NCI-H146 (cell line): ENCODE measurements around the gene FSIP1.

Experiments
- DNase-seq: peaks from one replicate; lab custom pipeline; 2025; lab: John Stamatoyannopoulos, UW

The FSIP1 gene

DNA sequence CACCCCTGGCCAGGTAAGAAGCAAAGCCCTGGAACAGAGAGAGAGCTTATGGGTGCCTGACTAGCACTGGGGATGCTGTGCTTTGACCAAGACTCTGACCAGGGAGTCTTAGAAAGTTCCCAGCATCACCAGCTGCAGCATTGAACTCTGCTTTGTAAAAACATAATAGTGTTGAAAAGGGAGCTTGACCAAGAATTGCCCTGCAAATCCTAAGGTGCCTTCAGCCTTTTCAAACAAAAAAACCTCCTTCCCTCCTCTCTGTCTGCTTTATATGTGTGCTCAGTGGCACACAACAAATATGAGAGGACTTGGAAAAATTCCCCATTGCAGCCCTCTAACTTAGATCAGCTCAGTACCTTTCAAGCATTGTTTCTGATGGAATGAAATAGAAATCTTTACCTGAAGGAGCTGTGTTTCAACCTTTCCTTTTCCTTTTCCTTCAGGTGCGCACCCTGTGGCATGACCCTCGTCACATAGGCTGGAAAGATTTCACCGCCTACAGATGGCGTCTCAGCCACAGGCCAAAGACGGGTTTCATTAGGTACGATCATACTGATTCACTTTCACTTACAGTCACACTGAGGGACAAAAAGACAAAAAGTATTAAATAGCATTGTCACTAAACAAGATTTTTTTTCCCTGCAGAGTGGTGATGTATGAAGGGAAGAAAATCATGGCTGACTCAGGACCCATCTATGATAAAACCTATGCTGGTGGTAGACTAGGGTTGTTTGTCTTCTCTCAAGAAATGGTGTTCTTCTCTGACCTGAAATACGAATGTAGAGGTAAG is 188.8 kb downstream of the FSIP1 start:
- DNase-seq: no peak

DNA sequence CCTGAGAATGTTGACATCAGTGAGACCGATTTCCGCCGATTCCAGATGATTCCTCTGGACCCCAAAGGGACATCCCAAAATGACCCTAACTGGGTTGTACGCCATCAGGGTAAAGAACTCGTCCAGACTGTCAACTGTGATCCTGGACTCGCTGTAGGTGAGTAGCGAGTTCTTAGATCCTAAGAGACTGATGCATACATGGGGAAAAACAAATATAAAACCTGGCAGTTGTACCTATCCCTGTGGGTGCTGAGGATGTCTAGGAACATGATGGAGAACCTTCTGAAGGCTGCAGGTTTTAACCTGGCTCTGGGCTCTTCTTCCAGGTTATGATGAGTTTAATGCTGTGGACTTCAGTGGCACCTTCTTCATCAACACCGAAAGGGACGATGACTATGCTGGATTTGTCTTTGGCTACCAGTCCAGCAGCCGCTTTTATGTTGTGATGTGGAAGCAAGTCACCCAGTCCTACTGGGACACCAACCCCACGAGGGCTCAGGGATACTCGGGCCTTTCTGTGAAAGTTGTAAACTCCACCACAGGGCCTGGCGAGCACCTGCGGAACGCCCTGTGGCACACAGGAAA is 189.5 kb downstream of the FSIP1 start:
- no peak for DNase-seq

DNA sequence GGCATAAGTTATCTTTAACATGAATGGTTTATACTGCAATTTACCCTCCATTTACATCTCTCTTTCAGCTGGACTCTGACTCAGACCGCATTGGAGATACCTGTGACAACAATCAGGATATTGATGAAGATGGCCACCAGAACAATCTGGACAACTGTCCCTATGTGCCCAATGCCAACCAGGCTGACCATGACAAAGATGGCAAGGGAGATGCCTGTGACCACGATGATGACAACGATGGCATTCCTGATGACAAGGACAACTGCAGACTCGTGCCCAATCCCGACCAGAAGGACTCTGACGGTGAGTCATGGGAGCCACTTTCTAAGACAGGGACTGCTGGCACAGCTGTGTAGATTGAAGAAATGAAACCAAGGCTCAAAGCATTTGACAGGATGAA is 190.1 kb downstream of the FSIP1 start:
- no peak for DNase-seq

DNA sequence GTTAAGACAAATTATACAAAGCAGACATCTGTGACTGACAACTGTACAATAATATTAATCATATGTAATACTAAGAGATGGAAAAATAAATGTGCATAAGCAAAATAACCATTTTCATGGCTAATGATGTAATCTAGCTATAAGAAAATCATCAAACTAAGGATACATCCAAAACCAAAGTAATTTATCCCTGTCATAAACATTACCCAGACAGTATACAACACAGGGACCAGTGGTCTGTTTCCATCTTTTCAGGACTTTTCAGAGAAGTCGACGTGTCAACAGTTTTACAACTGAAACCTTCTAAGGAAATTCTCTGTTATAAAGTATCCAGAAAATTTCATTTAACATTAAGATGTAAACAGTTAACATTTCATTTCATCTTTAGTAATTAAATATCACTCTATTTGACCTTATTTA is 190.7 kb downstream of the FSIP1 start:
- DNase-seq: no peak

DNA sequence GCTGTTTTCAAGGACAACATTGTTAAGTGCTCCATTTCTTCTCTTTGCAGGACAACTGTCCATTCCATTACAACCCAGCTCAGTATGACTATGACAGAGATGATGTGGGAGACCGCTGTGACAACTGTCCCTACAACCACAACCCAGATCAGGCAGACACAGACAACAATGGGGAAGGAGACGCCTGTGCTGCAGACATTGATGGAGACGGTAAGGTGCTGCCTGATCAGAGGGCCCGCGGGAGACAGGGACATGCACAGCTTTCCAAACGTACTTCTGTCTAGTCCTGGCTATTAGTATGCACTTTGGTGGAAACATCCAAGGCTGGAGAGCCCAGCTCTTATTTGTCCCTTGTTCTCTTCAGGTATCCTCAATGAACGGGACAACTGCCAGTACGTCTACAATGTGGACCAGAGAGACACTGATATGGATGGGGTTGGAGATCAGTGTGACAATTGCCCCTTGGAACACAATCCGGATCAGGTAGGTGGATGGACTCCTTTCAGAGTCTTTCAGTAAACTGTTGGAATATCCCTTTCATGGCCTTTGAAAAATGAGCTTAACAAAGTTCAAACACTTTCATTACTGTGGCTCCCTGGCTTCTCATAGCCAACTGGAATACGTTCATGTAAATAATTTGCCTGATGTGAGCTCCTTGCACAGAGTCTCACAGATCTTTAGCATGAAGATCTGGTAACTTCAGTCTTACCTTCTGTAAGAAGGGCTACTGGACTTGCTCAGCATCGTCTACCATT is 191.3 kb downstream of the FSIP1 start:
- no peak for DNase-seq

DNA sequence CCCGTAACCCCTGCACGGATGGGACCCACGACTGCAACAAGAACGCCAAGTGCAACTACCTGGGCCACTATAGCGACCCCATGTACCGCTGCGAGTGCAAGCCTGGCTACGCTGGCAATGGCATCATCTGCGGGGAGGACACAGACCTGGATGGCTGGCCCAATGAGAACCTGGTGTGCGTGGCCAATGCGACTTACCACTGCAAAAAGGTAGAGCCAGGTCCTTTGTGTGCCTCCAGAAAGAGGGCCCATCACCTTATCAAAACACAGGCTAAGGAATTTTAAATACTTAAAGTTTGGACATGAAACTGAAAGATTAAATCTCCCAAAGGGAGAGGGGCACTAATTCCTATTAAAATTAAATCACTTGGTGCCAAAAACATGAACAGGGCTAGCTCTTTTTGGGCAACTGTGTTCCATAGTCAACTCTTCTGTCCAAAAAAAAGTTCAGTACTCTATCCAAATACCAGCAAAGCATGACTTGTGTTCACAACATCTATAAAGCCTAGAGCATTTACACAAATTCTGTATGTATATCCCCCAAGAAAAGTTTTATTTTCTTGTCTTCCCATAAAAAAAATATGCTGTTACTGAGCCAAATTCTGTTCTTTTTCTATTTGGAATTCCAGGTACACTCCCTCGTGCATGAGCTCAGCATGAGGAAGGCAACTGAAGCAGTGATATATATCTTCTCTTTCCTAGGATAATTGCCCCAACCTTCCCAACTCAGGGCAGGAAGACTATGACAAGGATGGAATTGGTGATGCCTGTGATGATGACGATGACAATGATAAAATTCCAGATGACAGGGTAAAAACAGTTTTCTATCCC is 192.6 kb downstream of the FSIP1 start:
- no peak for DNase-seq

DNA sequence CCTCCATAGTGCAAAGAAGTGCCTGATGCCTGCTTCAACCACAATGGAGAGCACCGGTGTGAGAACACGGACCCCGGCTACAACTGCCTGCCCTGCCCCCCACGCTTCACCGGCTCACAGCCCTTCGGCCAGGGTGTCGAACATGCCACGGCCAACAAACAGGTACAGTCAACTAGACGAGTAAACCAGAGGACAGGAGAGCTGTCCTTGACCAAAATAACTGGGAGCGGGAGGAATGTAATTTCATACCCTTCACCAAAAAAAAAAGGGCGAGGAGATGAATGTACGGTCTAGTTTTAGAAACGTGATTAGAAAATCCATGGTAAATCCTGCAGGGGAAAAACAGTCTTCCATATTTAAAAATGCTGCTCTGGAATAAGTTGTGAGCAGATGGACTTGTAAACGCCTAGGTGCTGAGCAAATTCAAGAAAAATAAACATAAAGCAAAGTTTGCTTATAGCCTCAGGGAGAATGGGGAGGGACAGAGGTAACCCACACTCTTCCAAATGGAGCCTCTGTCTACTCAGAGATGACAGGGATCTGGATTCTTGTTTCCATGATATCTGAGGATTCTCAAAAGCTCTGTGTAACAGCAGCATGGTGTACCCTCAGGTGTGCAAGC is 193.3 kb downstream of the FSIP1 start:
- DNase-seq: no peak

DNA sequence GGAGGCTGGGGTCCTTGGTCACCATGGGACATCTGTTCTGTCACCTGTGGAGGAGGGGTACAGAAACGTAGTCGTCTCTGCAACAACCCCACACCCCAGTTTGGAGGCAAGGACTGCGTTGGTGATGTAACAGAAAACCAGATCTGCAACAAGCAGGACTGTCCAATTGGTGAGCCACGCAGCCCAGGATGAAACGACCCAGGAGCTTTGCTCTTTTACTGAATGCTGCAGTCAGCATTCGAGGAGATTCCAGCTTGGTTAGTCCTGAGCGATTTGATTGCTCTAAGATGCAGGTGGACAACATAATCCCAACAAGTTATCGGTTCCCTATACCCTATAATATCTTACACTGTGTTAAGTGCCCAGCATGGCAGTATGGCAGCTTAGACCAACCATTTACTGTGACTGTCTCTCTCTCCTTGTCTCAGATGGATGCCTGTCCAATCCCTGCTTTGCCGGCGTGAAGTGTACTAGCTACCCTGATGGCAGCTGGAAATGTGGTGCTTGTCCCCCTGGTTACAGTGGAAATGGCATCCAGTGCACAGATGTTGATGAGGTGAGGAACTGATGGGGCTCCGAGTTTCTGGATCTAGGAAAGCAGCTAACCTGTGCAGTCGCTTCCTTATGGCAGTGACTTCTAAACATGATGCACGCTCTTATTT is 194.0 kb downstream of the FSIP1 start:
- DNase-seq: no peak

DNA sequence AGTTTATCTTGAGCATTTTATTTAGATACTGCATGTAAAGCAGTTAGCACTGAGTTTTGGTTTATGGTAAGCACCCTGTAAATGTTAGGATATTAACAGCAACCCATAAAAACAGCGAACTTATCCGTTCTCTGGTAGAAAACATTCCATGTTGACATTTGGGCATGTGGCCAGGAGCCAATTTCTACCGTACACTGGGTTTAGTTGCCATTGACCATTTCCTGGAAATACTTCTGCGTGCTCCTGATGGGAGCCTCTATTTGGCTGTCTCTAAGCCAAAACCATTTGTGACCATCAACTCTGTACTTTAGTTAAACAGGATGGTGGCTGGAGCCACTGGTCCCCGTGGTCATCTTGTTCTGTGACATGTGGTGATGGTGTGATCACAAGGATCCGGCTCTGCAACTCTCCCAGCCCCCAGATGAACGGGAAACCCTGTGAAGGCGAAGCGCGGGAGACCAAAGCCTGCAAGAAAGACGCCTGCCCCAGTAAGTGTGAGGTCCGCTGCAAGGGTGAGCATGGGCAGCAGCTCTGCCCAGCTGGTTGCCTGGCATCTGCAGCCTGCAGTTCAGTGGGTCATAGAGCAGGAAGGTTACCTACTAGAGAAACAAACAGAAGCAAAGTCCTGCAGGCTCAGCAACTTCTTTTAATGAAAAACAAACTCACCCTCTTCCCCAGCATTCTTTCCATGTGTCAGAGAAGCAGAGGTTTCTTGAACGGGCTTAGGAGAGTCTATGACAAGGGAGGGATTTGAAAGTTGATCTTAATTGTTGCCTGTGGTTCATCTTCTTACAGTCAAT is 194.7 kb downstream of the FSIP1 start:
- DNase-seq: no peak

DNA sequence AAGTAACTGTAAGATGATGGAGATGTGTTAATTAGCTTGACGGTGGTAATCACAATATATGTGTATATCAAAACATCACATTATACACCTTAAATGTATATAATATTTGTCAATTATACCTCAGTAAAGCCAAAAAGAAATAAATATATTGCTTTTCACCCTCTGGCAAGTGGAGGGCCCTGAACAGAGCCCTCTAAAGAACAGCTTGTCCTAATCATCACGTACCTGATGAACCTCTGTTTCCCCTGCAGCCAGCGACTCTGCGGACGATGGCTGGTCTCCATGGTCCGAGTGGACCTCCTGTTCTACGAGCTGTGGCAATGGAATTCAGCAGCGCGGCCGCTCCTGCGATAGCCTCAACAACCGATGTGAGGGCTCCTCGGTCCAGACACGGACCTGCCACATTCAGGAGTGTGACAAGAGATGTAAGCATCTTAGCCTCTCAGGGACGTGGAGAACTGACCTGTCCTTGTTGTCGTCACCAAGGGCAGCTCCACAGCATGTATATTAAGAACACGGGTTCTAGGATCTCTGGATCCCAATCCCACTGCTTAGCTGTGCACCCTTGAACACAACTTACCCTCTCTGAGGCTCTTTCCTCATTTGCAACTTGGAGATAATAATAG is 195.4 kb downstream of the FSIP1 start:
- no peak for DNase-seq

DNA sequence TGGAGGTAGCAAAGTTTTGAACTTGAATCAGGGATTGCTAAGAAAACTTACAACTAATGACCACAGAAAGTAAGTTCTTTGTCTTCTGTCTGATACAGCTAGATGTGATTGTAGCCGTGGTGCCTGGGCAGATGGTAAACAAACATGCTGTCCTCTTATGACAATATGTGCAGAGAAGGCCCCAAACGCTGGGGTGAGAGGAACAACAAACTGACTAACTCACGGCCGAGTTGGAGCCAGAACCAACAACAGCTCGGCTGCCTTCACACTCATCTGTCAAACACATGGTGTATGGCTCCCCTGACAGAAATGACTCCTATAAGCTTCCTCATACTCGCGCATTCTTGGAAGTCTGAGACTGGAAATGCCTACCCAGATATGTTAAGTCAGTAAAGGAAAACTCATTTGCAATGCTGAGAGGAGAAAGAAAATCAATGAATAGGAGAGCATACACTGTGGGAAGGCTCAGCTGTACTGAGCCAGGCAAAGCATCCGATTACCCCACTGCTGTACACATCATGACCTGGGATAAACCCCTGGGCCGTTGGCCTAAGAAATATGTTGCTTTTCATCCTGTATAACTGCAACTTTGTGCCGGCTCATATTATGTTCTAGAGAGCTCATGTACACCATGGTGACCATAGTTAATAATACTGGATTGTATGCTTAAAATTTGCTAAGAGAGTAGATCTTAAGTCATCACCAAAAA is 196.1 kb downstream of the FSIP1 start:
- no peak for DNase-seq

DNA sequence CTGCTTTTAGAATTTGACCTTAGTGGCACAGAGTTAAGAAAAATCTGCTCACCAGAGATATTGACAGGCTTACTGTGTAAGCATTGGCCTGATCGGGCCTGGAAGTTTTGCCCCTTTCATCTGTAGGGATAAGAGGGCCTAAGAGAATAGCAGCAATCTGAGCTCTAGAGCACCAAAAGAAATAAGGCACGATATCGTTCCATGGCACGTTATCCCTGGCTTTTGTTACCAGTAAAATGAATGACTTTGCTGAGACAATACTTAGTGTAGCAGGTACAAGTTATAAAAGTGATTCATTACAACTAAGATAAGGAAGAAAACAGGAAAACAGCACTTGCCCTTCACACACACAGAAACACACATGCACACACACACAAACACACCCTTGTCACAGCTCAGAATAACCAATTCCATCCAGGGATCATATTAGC is 196.8 kb downstream of the FSIP1 start:
- DNase-seq: no peak

DNA sequence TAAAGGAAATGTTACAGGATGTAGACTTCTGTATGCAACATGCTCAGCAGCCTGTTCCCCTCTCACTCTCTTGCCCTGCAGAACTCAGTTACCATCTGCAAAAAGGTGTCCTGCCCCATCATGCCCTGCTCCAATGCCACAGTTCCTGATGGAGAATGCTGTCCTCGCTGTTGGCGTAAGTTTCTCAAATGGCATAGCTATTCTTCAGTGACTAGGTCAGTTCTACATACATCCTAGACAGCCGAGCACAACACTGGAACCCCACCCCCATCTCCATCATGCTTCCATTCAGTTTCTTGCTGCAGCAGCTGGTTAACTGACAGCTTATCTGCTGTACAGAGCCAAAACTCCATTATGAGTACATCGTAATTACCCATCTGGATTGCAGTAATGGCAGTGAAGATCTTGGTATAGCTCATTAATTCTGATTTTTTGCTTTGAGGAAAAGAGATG is 197.2 kb downstream of the FSIP1 start:
- DNase-seq: no peak

DNA sequence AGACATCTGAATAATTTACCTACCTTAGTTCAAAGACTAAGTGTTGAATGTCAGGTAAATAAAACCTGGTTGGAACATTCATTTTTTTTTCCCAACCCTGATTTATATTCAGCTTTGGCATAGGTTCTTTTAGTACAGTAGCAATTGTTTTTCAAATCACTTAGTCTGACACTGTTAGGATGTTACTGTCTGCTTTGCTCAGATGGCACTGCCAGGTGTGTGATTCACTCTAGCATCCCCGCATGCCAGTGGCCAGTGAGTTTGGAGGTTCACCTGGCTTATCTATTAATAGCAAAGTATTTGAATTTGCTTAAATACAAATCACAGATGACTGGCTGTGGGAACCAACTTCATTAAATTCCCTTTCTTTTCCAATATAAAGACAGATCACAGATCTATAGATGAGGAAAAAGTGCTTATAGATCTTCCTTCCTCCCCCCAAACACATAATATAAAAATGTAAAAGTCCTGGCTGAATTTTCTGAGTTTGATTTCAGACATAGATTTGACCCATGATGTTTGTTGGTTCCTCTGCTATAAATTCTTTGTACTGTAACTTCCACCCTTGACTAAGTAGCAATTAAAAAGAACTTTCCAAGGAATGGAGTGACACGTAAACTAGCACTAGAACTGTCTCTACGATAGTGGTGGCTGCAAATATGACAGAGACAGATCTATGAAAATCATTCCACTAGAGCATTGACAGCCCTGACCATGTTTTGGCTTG is 197.8 kb downstream of the FSIP1 start:
- DNase-seq: no peak

DNA sequence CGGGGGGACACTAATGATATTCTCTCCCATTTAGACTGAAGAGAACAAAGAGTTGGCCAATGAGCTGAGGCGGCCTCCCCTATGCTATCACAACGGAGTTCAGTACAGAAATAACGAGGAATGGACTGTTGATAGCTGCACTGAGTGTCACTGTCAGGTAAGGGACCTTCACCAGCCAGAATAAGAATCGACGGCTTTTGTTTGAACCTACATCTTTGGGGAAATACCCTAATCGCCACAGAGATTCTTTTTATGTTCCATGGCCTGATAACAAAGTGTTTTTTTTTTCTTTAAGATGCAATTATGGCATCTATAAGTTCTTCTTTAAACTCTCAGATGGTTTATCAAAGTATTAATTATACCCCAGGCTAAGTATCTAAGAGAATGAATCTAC is 198.4 kb downstream of the FSIP1 start:
- DNase-seq: no peak

DNA sequence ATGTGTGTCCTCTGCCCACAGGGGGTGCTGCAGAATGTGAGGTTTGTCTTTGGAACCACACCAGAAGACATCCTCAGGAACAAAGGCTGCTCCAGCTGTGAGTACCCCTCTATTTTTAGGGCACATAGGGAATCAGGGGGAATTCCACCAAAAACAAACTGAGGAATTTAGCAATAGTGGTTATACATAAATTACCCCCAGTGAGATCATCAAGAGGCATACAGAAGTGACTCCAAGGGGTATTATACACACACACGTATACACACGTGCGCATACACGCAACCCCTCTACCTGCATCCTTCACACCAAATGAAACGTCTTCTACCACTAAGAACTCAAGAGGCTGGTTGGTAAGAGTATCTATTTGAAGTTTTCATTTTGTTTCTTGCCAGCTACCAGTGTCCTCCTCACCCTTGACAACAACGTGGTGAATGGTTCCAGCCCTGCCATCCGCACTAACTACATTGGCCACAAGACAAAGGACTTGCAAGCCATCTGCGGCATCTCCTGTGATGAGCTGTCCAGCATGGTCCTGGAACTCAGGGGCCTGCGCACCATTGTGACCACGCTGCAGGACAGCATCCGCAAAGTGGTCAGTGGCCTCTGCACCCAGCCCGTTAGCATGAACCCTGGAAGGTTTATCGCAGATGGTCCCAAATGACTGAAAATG is 198.9 kb downstream of the FSIP1 start:
- DNase-seq: no peak

DNA sequence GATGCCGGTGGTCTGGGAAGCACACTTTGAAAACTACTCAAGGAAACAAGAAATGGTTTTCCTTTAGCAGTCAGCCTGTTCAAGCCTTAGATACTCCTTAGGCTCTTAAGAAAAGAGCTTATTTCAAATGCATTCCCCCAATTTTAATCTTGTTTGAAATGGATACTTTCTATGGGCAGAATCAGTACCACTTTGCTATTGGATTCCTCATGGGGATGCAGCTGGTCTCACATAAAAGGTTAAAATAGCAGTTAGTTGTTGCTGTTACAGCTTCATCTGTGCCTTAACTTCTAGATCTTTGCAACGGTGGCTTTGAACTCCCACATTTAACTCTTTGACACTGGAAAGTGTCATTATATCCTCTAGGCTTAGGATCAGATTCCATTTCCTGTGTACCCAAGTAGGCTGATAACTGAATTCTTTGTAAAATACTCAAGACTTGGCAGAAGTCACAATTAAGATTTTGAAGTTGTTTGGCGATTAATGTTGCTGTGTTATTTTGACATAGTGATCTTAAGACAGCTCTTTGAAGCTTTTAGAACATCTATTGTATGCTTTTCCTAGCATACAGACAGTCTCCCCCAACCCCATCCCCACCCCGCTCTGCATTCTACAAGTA is 199.6 kb downstream of the FSIP1 start:
- no peak for DNase-seq
